ENCODE results near the gene SGMS1.

DNA sequence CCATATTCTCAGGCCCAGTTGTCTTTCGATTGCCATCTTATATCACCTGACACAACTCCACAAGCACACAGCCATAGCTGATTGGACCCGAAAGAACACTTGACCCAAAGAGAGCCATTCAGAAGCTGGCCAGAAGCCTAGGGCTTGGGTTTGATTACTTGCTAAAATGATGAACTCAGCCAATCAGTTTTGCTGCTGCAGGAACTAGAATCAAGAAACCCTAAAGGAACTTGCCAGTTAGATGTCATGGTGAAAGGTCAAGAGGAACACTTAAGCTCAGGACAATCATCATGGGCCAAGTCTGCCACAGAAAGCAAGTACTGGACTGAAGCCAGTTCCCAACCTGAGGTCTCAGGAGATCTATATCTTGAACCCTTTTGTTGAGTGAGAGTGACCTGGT is 150.0 kb downstream of the SGMS1 start:
- TF ChIP-seq EP300 (IDR thresholded peaks at IDR 0.05) (no peak), POLR2AphosphoS5 (IDR thresholded peaks at IDR 0.05) (no peak), POLR2A (IDR thresholded peaks at IDR 0.05; ENCODE audit: low read depth) (no peak)
- TF ChIP-seq, protein P1, sequence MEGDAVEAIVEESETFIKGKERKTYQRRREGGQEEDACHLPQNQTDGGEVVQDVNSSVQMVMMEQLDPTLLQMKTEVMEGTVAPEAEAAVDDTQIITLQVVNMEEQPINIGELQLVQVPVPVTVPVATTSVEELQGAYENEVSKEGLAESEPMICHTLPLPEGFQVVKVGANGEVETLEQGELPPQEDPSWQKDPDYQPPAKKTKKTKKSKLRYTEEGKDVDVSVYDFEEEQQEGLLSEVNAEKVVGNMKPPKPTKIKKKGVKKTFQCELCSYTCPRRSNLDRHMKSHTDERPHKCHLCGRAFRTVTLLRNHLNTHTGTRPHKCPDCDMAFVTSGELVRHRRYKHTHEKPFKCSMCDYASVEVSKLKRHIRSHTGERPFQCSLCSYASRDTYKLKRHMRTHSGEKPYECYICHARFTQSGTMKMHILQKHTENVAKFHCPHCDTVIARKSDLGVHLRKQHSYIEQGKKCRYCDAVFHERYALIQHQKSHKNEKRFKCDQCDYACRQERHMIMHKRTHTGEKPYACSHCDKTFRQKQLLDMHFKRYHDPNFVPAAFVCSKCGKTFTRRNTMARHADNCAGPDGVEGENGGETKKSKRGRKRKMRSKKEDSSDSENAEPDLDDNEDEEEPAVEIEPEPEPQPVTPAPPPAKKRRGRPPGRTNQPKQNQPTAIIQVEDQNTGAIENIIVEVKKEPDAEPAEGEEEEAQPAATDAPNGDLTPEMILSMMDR (IDR thresholded peaks at IDR 0.05) = no peak
